Endothelial cell of umbilical vein (primary cell): ENCODE measurements around the gene XIRP2. TPM values are rescaled to one million over a fixed set of nuclear protein-coding genes. Genes with fewer than 3 reads are reported as not detected.

Source experiments
- BruUV-seq: library from RNA; stranded (reverse); fragments of 400-500 nt; replicated peaks from 2 replicates; lab custom pipeline; 2021; lab: Mats Ljungman, UMichigan
- CTCF ChIA-PET: fragments of 300-600, 350-600 bp; sonication (Branson Sonifier 250); formaldehyde crosslinking; loops from one replicate; lab custom pipeline; 2021; ENCODE audit warnings: antibody characterized with exemption, inconsistent platforms; lab: Charles Lee
- POLR2A ChIA-PET: fragments of 300-600, 350-600 bp; sonication (Branson Sonifier 250); formaldehyde crosslinking; loops from one replicate; lab custom pipeline; 2021; ENCODE audit warnings: antibody characterized with exemption, inconsistent platforms; lab: Charles Lee
- DNase-seq: peaks from one replicate; pipeline ENCODE4 v3.0.0-alpha.2; 2011; ENCODE audit warnings: low read depth, low spot score
- FAIRE-seq: peaks from 2 replicates; lab custom pipeline; 2011; peaks lifted over from hg19 to GRCh38; lab: Jason Lieb, UNC
- H2AFZ ChIP-seq: 2 replicates; pipeline ENCODE4 v1.6.0; 2012; ENCODE audit warnings: low read depth, low read length, control low read depth, inconsistent platforms
- H3K27ac ChIP-seq: 2 replicates; pipeline ENCODE4 v1.5.1; 2011; ENCODE audit warnings: low read depth, mild to moderate bottlenecking, control low read depth, low read length, moderate library complexity; ENCODE audit not compliant: insufficient read depth
- H3K27me3 ChIP-seq, 2 experiments: 2 replicates each; pipeline versions ENCODE4 v1.6.0 to v1.6.1; 2011; ENCODE audit warnings: low read length in 2 of 2, mixed read lengths in 1 of 2; ENCODE audit not compliant: control insufficient read depth in 2 of 2, insufficient read depth in 2 of 2
- H3K36me3 ChIP-seq, 2 experiments: 2 replicates in 1 of 2; 3 replicates in 1 of 2; pipeline ENCODE4 v1.5.1; 2011; ENCODE audit warnings: low read length in 2 of 2, mild to moderate bottlenecking in 1 of 2, moderate library complexity in 1 of 2; ENCODE audit not compliant: control insufficient read depth in 2 of 2, insufficient read depth in 2 of 2; ENCODE audit errors: extremely low read depth in 1 of 2
- H3K4me1 ChIP-seq: 3 replicates; pipeline ENCODE4 v1.5.1; 2011; ENCODE audit warnings: mild to moderate bottlenecking, low read length; ENCODE audit not compliant: control insufficient read depth, insufficient read depth; ENCODE audit errors: extremely low read depth
- H3K4me2 ChIP-seq: 2 replicates; pipeline ENCODE4 v1.6.1; 2011; ENCODE audit warnings: low read length, control low read depth, mixed read lengths; ENCODE audit not compliant: insufficient read depth
- H3K4me3 ChIP-seq, 3 experiments: fragments of 200-600 bp in 1 of 3; sonication (generic), shearing (Covaris generic) in 1 of 3; replicated peaks in 1 of 3; 2 replicates each; pipeline ENCODE4 v1.5.1; 2011 to 2016; ENCODE audit warnings: control low read depth in 3 of 3, low read length in 3 of 3, mild to moderate bottlenecking in 2 of 3, inconsistent platforms in 1 of 3, low read depth in 1 of 3, moderate library complexity in 1 of 3; ENCODE audit not compliant: insufficient read depth in 1 of 3
- H3K79me2 ChIP-seq: 2 replicates; pipeline ENCODE4 v1.6.0; 2012; ENCODE audit warnings: low read length, inconsistent platforms; ENCODE audit not compliant: control insufficient read depth, insufficient read depth
- H3K9ac ChIP-seq: replicated peaks from 2 replicates; pipeline ENCODE3; 2011; ENCODE audit warnings: low read length, control low read depth; ENCODE audit not compliant: insufficient read depth; ENCODE audit errors: extremely low read depth
- H3K9me1 ChIP-seq: replicated peaks from 3 replicates; pipeline ENCODE4 v1.6.0; 2011; ENCODE audit warnings: mild to moderate bottlenecking, low read length; ENCODE audit not compliant: control insufficient read depth, insufficient read depth; ENCODE audit errors: extremely low read depth
- H3K9me3 ChIP-seq: replicated peaks from 2 replicates; pipeline ENCODE4 v1.5.1; 2012; ENCODE audit warnings: low read length, inconsistent platforms; ENCODE audit not compliant: control insufficient read depth, insufficient read depth
- H4K20me1 ChIP-seq: replicated peaks from 2 replicates; pipeline ENCODE3; 2011; ENCODE audit warnings: mild to moderate bottlenecking, low read length; ENCODE audit not compliant: control insufficient read depth, insufficient read depth; ENCODE audit errors: extremely low read depth
- CTCF ChIP-seq, 2 donors: IDR thresholded peaks; 1 replicate in 1 of 2; 2 replicates in 1 of 2; pipeline ENCODE4 v1.5.1; 2011; ENCODE audit warnings: low read length in 2 of 2, mild to moderate bottlenecking in 2 of 2, moderate library complexity in 2 of 2, control low read depth in 1 of 2, inconsistent platforms in 1 of 2, low read depth in 1 of 2; ENCODE audit not compliant: insufficient read depth in 1 of 2; ENCODE audit errors: extremely low read depth in 1 of 2
- EZH2 ChIP-seq: IDR thresholded peaks from 2 replicates; pipeline ENCODE4 v1.6.1; 2012; ENCODE audit warnings: borderline replicate concordance, low read depth, mild to moderate bottlenecking, moderate library complexity, low read length, inconsistent platforms; ENCODE audit not compliant: severe bottlenecking
- FOS ChIP-seq: IDR thresholded peaks from 2 replicates; pipeline ENCODE4 v1.6.1; 2011; ENCODE audit warnings: mild to moderate bottlenecking, low read length, moderate library complexity, borderline replicate concordance; ENCODE audit not compliant: insufficient read depth
- GATA2 ChIP-seq: IDR thresholded peaks from 2 replicates; pipeline ENCODE4 v1.7.0; 2011; ENCODE audit warnings: low read depth, mild to moderate bottlenecking, moderate library complexity, mixed read lengths, low read length; ENCODE audit not compliant: insufficient read length, insufficient read depth
- JUN ChIP-seq: IDR thresholded peaks from 2 replicates; pipeline ENCODE4 v1.6.1; 2011; ENCODE audit warnings: borderline replicate concordance, low read depth; ENCODE audit not compliant: insufficient read length, insufficient read depth
- MAX ChIP-seq: IDR thresholded peaks from 2 replicates; pipeline ENCODE4 v1.6.1; 2011; ENCODE audit not compliant: insufficient read depth, insufficient read length
- MYC ChIP-seq: IDR thresholded peaks from one replicate; pipeline ENCODE4 v1.6.1; 2011; ENCODE audit warnings: mild to moderate bottlenecking, low read depth, low read length
- POLR2A ChIP-seq: IDR thresholded peaks from 2 replicates; pipeline ENCODE4 v1.6.1; 2012; ENCODE audit warnings: low read depth, mild to moderate bottlenecking, control low read depth, low read length
- POLR2AphosphoS5 ChIP-seq: IDR thresholded peaks from 2 replicates; pipeline ENCODE4 v1.6.1; 2012; ENCODE audit warnings: low read depth, mild to moderate bottlenecking, control low read depth, low read length, moderate library complexity; ENCODE audit not compliant: insufficient read depth
- dilution Hi-C: fragments of 300-500 bp; cut with MboI; formaldehyde crosslinking; loops from one replicate; pipeline ENCODE4 v1.15.0; 2019; ENCODE audit warnings: low sequenced_read_pairs; ENCODE audit not compliant: extremely low pct_ligation_motif_present
- intact Hi-C: fragments of 100-400 bp; cut with micrococcal nuclease; formaldehyde crosslinking; loops from one replicate; pipeline ENCODE4 v1.10.0; 2022
- polyA plus RNA-seq, 4 experiments: library from polyadenylated mRNA; depleted of rRNA in 3 of 4; stranded (reverse) in 3 of 4; unstranded in 1 of 4; fragments of >200 nt; gene quantifications; 2 replicates each; pipeline versions ENCODE4 v1.2.1 to v1.2.3, GENCODE V29; 2011 to 2012; ENCODE audit warnings: missing spikeins in 1 of 4
- total RNA-seq: library from RNA; stranded (reverse); gene quantifications from 2 replicates; pipeline ENCODE4 v1.2.3, GENCODE V29; 2021

The XIRP2 gene
- total and polyA plus RNA-seq, 2 donors (not counting 3 experiments of a cell fraction or from before 2014, with no cell fraction given): 0.08 to 0.66 TPM

- dilution Hi-C loops: no loop called here
- Histone ChIP-seq H3K4me2 (no peak overlapping the region), H3K9ac (no peak overlapping the region), H3K9me3 (no peaks in the 10 kb centered on the region), H3K4me3 (no peak overlapping the region), H3K36me3 (no peaks in the 10 kb centered on the region), H3K9me1 (no peaks in the 10 kb centered on the region), H3K27me3 (no peaks in the 10 kb centered on the region), H3K79me2 (no peaks in the 10 kb centered on the region), H3K27ac (no peak overlapping the region), H4K20me1 (no peaks in the 10 kb centered on the region), H3K4me1 (no peaks in the 10 kb centered on the region), H2AFZ (no peak overlapping the region)
- CTCF ChIA-PET: no interaction called here
- DNase-seq (no peak), FAIRE-seq (no peak)
- POLR2A ChIA-PET: no interaction called here
- intact Hi-C loops: no loop called here
- no TSS peak for BruUV-seq
- no peak for TF ChIP-seq GATA2
- TF ChIP-seq POLR2A: no peak
- no peak for TF ChIP-seq MAX
- no peak for TF ChIP-seq CTCF (IDR thresholded peaks at IDR 0.05; ENCODE audit: extremely low read depth in 1 of 2, insufficient read depth in 1 of 2, low read depth in 1 of 2, low read length in 2 of 2)
Measured at GRCh38 chr2:167254721-167255120, 366.4 kb downstream of the XIRP2 start.

GRCh38 chr2:167258712-167259111, 370.4 kb downstream of the XIRP2 start:
- H3K79me2 ChIP-seq: no peaks in the 10 kb centered on the region
- FAIRE-seq (no peak), DNase-seq (no peak)
- POLR2A ChIA-PET: no interaction called here
- no peaks in the 10 kb centered on the region for H3K36me3 ChIP-seq
- no peak overlapping the region for H3K4me2 ChIP-seq
- dilution Hi-C loops: no loop called here
- no peaks in the 10 kb centered on the region for H4K20me1 ChIP-seq
- no peak overlapping the region for H3K4me3 ChIP-seq
- H3K27ac ChIP-seq: no peak overlapping the region
- no peaks in the 10 kb centered on the region for H3K9me3 ChIP-seq
- no peaks in the 10 kb centered on the region for H3K27me3 ChIP-seq
- CTCF ChIA-PET: no interaction called here
- intact Hi-C loops: no loop called here
- no peak overlapping the region for H3K9ac ChIP-seq
- TF ChIP-seq MYC (no peak), POLR2AphosphoS5 (no peak), MAX (no peak), CTCF (IDR thresholded peaks at IDR 0.05; ENCODE audit: extremely low read depth in 1 of 2, insufficient read depth in 1 of 2, low read depth in 1 of 2, low read length in 2 of 2) (no peak), FOS (no peak), JUN (no peak), EZH2 (no peak), POLR2A (no peak), GATA2 (no peak)
- H2AFZ ChIP-seq: no peak overlapping the region
- no peaks in the 10 kb centered on the region for H3K4me1 ChIP-seq
- no peaks in the 10 kb centered on the region for H3K9me1 ChIP-seq
- BruUV-seq: no TSS peak
